Mucosa of descending colon (tissue), 3 donors: ENCODE results near the gene VSIG1. TPM values are rescaled to one million over a fixed set of nuclear protein-coding genes. Genes with fewer than 3 reads are reported as not detected.

ENCODE experiments used
- ATAC-seq: fragments of 200-7000 bp; cut with Tn5 transposase; one replicate; pipeline ENCODE4 v1.9.1; 2020; ENCODE audit warnings: mild to moderate bottlenecking, moderate library complexity
- DNase-seq, 3 donors: peaks; one replicate each; pipeline ENCODE4 v3.0.0-alpha.2; 2020
- H3K36me3 ChIP-seq: fragments of 200-600 bp; one replicate; pipeline ENCODE4 v1.8.0; 2021; ENCODE audit warnings: low read depth, mild to moderate bottlenecking
- H3K4me1 ChIP-seq: fragments of 200-600 bp; one replicate; pipeline ENCODE4 v1.8.0; 2021; ENCODE audit warnings: low read depth, mild to moderate bottlenecking
- H3K4me3 ChIP-seq: fragments of 200-600 bp; one replicate; pipeline ENCODE4 v1.8.0; 2021; ENCODE audit warnings: mild to moderate bottlenecking
- H3K9me3 ChIP-seq: fragments of 200-600 bp; one replicate; pipeline ENCODE4 v1.8.0; 2021; ENCODE audit warnings: mild to moderate bottlenecking
- CTCF ChIP-seq: fragments of 200-600 bp; IDR thresholded peaks from one replicate; pipeline ENCODE4 v1.8.0; 2022; ENCODE audit warnings: antibody characterized with exemption, mild to moderate bottlenecking
- intact Hi-C, 2 donors: fragments of 100-400 bp; cut with DNase I in 1 of 2; cut with micrococcal nuclease in 1 of 2; formaldehyde crosslinking; loops; one replicate each; pipeline versions ENCODE4 v1.11.0 to v1.11.1; 2022; cut with DNase I, micrococcal nuclease
- total RNA-seq, 3 donors: library from RNA; stranded (reverse); fragmentation: NEBNext Ultra II Directional in 2 of 3; extraction: Animal tissue kit (Norgen Biotek cat#: 25700) in 2 of 3; gene quantifications; one replicate each; pipeline versions ENCODE4 v1.2.1 to v1.2.4, GENCODE V29; 2021 to 2023
- donor health status: DM: no; HTN: no; CAD: no; lungs with moderate emphysema.
- donor health status: DM: no; HTN: no; CAD: no.
- donor health status: DM: no; HTN: yes; CAD: no.

VSIG1 gene
- total RNA-seq, 3 donors from 2014 or later: 0.58 TPM; not detected in 2

- TF ChIP-seq CTCF: no peak
- no peaks in the 10 kb centered on the region for H3K9me3 ChIP-seq
- H3K4me3 ChIP-seq: no peak overlapping the region
- ATAC-seq (no peak), DNase-seq (no peak)
- intact Hi-C loops: no loop called here
- H3K36me3 ChIP-seq: no peaks in the 10 kb centered on the region
- no peaks in the 10 kb centered on the region for H3K4me1 ChIP-seq
These were observed 77.9 kb downstream of the VSIG1 start for GRCh38 chrX:108122748-108123147.

GRCh38 chrX:108123591-108124366, 78.9 kb downstream of the VSIG1 start:
- ATAC-seq: no peak
- H3K36me3 ChIP-seq: no peaks in the 10 kb centered on the region
- no peak overlapping the region for H3K4me3 ChIP-seq
- intact Hi-C loops: no loop called here
- DNase-seq: no peak
- H3K4me1 ChIP-seq: no peaks in the 10 kb centered on the region
- H3K9me3 ChIP-seq: no peaks in the 10 kb centered on the region
- TF ChIP-seq CTCF: no peak

GRCh38 chrX:108126661-108127060, 81.8 kb downstream of the VSIG1 start:
- intact Hi-C loops: no loop called here
- Histone ChIP-seq H3K4me1 (no peaks in the 10 kb centered on the region), H3K9me3 (no peaks in the 10 kb centered on the region), H3K36me3 (no peaks in the 10 kb centered on the region), H3K4me3 (no peak overlapping the region)
- no peak for TF ChIP-seq CTCF
- ATAC-seq (no peak), DNase-seq (no peak)

- no peak for ATAC-seq
- intact Hi-C loops: no loop called here
These were observed 82.3 kb downstream of the VSIG1 start for GRCh38 chrX:108127152-108127551.

More at GRCh38 chrX:108127152-108127551, 82.3 kb downstream of the VSIG1 start:
- TF ChIP-seq CTCF: no peak
- no peaks in the 10 kb centered on the region for H3K4me1 ChIP-seq
- no peak overlapping the region for H3K4me3 ChIP-seq
- DNase-seq: no peak
- H3K9me3 ChIP-seq: no peaks in the 10 kb centered on the region
- H3K36me3 ChIP-seq: no peaks in the 10 kb centered on the region

Other genes starting within 250 kb of the VSIG1 start
- 10 to 100 TPM in 1 of 3 donors, 1 to 10 TPM in 2; 2.9 to 29.0 (median 5.4) TPM for gene MID2, start 219.2 kb upstream of the VSIG1 start, total RNA-seq
- not detected for gene TEX13B, start 62.7 kb upstream of the VSIG1 start, total RNA-seq
- gene PSMD10, start 46.5 kb downstream of the VSIG1 start, total RNA-seq: 10 to 100 TPM; 28.1 to 39.5 (median 34.8) TPM
- gene ATG4A, start 46.7 kb downstream of the VSIG1 start, total RNA-seq: 10 to 100 TPM; 17.1 to 23.9 (median 21.3) TPM